Common myeloid progenitor, CD34-positive (primary cell): ENCODE data around the gene RSPH1.

ENCODE experiments used
- CTCF ChIA-PET: fragments of 350-600 bp; sonication (Branson Sonifier 250); formaldehyde crosslinking; loops from one replicate; lab custom pipeline; 2021; ENCODE audit warnings: antibody characterized with exemption; lab: Charles Lee
- POLR2A ChIA-PET: fragments of 350-600 bp; sonication (Branson Sonifier 250); formaldehyde crosslinking; loops from one replicate; lab custom pipeline; 2021; ENCODE audit warnings: antibody characterized with exemption; lab: Charles Lee
- DNase-seq, 3 donors: peaks; one replicate each; pipeline versions ENCODE4 v3.0.0 to v3.0.0-alpha.2; 2013
- H3K27ac ChIP-seq, 2 experiments: 1 replicate in 1 of 2; 2 replicates in 1 of 2; pipeline ENCODE4 v1.7.0; 2013; ENCODE audit warnings: inconsistent platforms in 2 of 2, low read length in 2 of 2, mild to moderate bottlenecking in 2 of 2, low read depth in 1 of 2, moderate library complexity in 1 of 2; ENCODE audit not compliant: severe bottlenecking in 2 of 2, insufficient read depth in 1 of 2, poor library complexity in 1 of 2
- H3K27me3 ChIP-seq, 5 experiments: replicated peaks in 2 of 5; 1 replicate in 3 of 5; 2 replicates in 2 of 5; pipeline versions ENCODE4 v1.6.1 to v1.7.0; 2013; ENCODE audit warnings: low read length in 4 of 5, mild to moderate bottlenecking in 2 of 5, moderate library complexity in 2 of 5, inconsistent platforms in 1 of 5; ENCODE audit not compliant: insufficient read depth in 5 of 5, control insufficient read depth in 4 of 5
- H3K36me3 ChIP-seq, 4 experiments: 1 replicate in 2 of 4; 2 replicates in 2 of 4; pipeline versions ENCODE4 v1.6.1 to v1.7.0; 2013; ENCODE audit warnings: low read length in 3 of 4, control low read depth in 1 of 4, mild to moderate bottlenecking in 1 of 4; ENCODE audit not compliant: control insufficient read depth in 4 of 4, insufficient read depth in 4 of 4
- H3K4me1 ChIP-seq, 4 experiments: 1 replicate in 3 of 4; 2 replicates in 1 of 4; pipeline versions ENCODE4 v1.6.1 to v1.7.1; 2013; ENCODE audit warnings: low read length in 3 of 4, mild to moderate bottlenecking in 3 of 4, control low read depth in 1 of 4, inconsistent platforms in 1 of 4, moderate library complexity in 1 of 4; ENCODE audit not compliant: control insufficient read depth in 4 of 4, insufficient read depth in 4 of 4; ENCODE audit errors: control extremely low read depth in 1 of 4
- H3K4me3 ChIP-seq, 7 experiments: 1 replicate in 4 of 7; 2 replicates in 3 of 7; pipeline versions ENCODE4 v1.5.1 to v1.7.0; 2013; ENCODE audit warnings: mild to moderate bottlenecking in 7 of 7, low read length in 6 of 7, moderate library complexity in 6 of 7, inconsistent platforms in 2 of 7, low read depth in 2 of 7, control low read depth in 1 of 7; ENCODE audit not compliant: insufficient read depth in 4 of 7, control insufficient read depth in 1 of 7; ENCODE audit errors: extremely low read depth in 1 of 7
- H3K9me3 ChIP-seq, 5 experiments: 1 replicate in 4 of 5; 2 replicates in 1 of 5; pipeline versions ENCODE4 v1.6.1 to v1.7.1; 2013; ENCODE audit warnings: low read length in 4 of 5, mild to moderate bottlenecking in 2 of 5, inconsistent platforms in 1 of 5, low read depth in 1 of 5, moderate library complexity in 1 of 5; ENCODE audit not compliant: control insufficient read depth in 4 of 5, insufficient read depth in 2 of 5; ENCODE audit errors: control extremely low read depth in 1 of 5
- WGBS: methylation state at CpG from one replicate; pipeline ENCODE4 v1.1.5; 2013; ENCODE audit not compliant: insufficient coverage; 5-methylcytosine and 5-hydroxymethylcytosine counted together

RSPH1 gene

DNA sequence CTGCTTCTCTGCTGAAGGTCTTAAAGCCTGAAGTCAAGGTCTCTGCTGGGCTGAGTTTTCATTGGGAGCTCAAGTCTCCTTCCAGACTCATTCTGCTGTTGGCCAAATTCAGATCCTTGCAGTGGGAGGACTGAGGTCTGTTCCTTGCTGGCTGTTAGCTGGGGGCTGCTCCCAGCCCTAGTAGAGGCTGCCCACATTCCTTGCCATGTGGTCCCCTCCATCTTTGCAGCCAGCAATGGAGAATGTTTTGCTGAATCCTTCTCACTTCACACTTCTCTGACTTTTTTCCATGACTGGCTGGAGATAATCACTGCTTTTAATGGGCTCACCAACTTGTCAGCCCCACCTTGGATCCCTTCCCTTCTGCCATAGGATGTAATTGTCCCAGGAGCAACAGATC, 59.1 kb downstream of the RSPH1 start:
- no peak overlapping the region for H3K27ac ChIP-seq
- no peak overlapping the region for H3K4me3 ChIP-seq
- H3K27me3 ChIP-seq = no peaks in the 10 kb centered on the region
- no peak for DNase-seq
- CTCF ChIA-PET = interaction anchor here (1.6 kb wide), 1 partner anchor 12 kb away, joined by 7 read pairs; no protein-coding TSS in a partner anchor
- no peaks in the 10 kb centered on the region for H3K4me1 ChIP-seq
- no peaks in the 10 kb centered on the region for H3K36me3 ChIP-seq
- POLR2A ChIA-PET = no interaction called here
- H3K9me3 ChIP-seq = peaks cover 0 to 13% (median 10%) of the 10 kb centered on the region in 5 experiments

DNA sequence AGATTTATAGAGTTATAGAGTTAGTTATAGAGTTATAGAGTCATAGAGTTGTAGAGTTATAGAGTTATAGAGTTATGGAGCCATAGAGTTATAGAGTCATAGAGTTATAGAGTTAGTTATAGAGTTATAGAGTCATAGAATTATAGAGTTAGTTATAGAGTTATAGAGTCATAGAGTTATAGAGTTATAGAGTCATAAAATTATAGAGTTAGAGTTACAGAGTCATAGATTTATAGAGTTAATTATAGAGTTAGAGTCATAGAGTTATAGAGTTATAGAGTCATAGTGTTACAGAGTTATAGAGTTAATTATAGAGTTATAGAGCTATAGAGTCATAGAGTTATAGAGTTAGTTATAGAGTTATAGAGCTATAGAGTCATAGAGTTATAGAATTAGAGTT, 60.2 kb downstream of the RSPH1 start:
- Histone ChIP-seq H3K27ac (no peak overlapping the region), H3K9me3 (peaks cover 0 to 13% (median 10%) of the 10 kb centered on the region in 5 experiments), H3K4me1 (no peaks in the 10 kb centered on the region), H3K4me3 (no peak overlapping the region), H3K27me3 (peaks cover 0 to 2% (median 0%) of the 10 kb centered on the region in 5 experiments), H3K36me3 (no peaks in the 10 kb centered on the region)
- ChIA-PET CTCF (interaction anchor here (0.9 to 1.6 kb wide), 2 partner anchors 11 to 13 kb away, joined by 3 to 7 read pairs; no protein-coding TSS in a partner anchor), POLR2A (no interaction called here)
- DNase-seq = no peak

DNA sequence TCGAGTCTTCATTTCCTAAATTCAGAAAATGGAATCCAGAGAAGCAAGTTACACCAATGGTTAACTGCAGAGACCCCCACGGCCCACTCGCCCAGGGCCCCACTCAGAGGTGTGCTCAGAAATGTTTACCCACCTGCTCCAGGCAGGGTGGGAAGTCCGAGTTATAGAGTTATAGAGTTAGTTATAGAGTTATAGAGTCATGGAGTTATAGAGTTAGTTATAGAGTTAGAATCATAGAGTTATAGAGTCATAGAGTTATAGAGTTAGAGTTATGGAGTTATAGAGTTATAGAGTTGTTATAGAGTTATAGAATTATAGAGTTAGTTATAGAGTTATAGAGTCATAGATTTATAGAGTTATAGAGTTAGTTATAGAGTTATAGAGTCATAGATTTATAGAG, 60.6 kb downstream of the RSPH1 start:
- WGBS = 67% methylated on average over 3 of the region's 4 CpGs
- Histone ChIP-seq H3K4me1 (no peaks in the 10 kb centered on the region), H3K9me3 (peaks cover 0 to 13% (median 10%) of the 10 kb centered on the region in 5 experiments), H3K27me3 (peaks cover 0 to 2% (median 0%) of the 10 kb centered on the region in 5 experiments), H3K27ac (no peak overlapping the region), H3K4me3 (no peak overlapping the region), H3K36me3 (no peaks in the 10 kb centered on the region)
- ChIA-PET CTCF (interaction anchor here (0.9 kb wide), 1 partner anchor 13 kb away, joined by 3 read pairs; no protein-coding TSS in a partner anchor), POLR2A (no interaction called here)
- no peak for DNase-seq

DNA sequence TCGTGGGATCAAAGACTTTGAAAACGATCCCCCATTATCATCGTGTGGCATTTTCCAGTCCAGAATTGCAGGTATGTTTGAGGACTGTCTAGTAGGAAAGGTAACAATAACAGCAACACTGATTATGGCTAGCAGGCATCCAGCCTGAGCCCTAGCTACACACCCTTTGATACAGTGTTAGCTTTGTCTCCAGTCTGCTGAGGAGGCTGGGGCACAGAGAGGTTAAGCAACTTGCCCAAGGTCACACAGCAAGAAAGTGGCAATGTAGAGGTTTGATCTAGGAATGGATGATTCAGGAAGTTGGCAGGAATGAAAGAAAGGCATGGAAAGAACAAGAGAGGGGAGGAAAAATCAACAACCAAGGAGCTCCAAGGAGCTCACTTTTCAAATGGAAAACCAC, 61.1 kb downstream of the RSPH1 start:
- Histone ChIP-seq H3K4me1 (no peaks in the 10 kb centered on the region), H3K4me3 (no peak overlapping the region), H3K27ac (no peak overlapping the region), H3K36me3 (no peaks in the 10 kb centered on the region), H3K27me3 (peaks cover 0 to 2% (median 0%) of the 10 kb centered on the region in 5 experiments), H3K9me3 (peaks cover 0 to 13% (median 10%) of the 10 kb centered on the region in 5 experiments)
- POLR2A ChIA-PET = no interaction called here
- CTCF ChIA-PET = no interaction called here
- DNase-seq = no peak
- WGBS = 94% methylated on average over 3 of the region's 3 CpGs

DNA sequence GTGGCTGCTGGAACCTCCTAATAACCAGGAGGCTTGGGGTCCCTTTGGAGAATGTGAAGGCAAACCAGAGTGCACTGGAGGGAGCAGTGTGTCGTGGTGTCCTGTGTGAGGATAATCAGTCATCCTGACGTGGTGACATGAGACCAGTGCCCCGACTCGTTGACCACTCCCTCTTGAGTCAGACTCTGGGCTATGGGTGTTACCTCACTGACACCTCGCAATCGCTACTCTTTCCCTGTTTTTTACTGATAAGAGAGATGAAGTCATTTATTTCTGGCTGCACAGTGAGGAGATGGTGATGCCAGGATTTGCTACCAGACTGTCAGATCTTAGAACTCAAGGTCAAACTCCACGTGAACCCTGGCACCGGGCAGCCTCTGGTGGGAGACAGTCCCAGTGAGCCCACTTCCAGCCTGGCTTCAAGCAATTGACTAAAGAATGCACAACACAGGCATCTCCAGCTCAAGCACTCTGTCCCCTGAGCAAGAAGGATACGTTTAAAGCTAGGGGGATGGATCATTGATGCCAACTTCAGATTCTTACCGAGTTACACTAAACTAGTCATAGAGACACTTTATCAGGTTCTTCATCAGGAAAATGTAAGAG, 62.0 kb downstream of the RSPH1 start:
- 90% methylated on average over 7 of the region's 10 CpGs for WGBS
- peaks cover 0 to 13% (median 10%) of the 10 kb centered on the region in 5 experiments for H3K9me3 ChIP-seq
- POLR2A ChIA-PET = no interaction called here

DNA sequence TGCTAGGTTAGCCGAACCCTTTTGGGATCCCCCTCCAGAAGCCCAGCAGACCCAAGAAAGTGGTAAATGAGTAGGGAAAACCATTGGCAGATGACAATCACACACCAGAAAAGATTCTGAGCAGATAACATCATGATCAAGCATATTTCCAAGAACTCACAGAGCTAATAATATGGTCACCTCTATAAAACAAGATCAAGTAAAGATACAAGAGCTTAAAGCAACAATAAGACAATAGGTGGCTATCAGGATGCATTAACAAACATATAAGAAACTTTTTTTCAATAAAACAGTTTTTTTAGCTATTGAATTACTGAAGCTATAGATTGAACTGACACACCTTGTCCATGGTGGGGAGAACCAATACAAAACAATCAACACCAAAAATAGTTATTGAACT, 63.3 kb downstream of the RSPH1 start:
- POLR2A ChIA-PET = no interaction called here
- peaks cover 0 to 13% (median 10%) of the 10 kb centered on the region in 5 experiments for H3K9me3 ChIP-seq
- no peaks in the 10 kb centered on the region for H3K4me1 ChIP-seq
- CTCF ChIA-PET = interaction anchor here (0.9 to 1.7 kb wide), 2 partner anchors 10 to 12 kb away, joined by 3 to 5 read pairs; no protein-coding TSS in a partner anchor
- no peak overlapping the region for H3K27ac ChIP-seq
- DNase-seq = no peak
- peaks cover 0 to 10% (median 0%) of the 10 kb centered on the region in 5 experiments for H3K27me3 ChIP-seq
- no peaks in the 10 kb centered on the region for H3K36me3 ChIP-seq
- H3K4me3 ChIP-seq = no peak overlapping the region
- WGBS = no CpG with 5 or more reads among the region's 1 CpG

More for the DNA sequence above, 62.0 kb downstream of the RSPH1 start:
- H3K4me3 ChIP-seq = no peak overlapping the region
- H3K4me1 ChIP-seq = no peaks in the 10 kb centered on the region
- no peaks in the 10 kb centered on the region for H3K36me3 ChIP-seq
- CTCF ChIA-PET = no interaction called here
- H3K27ac ChIP-seq = no peak overlapping the region
- no peak for DNase-seq
- peaks cover 0 to 2% (median 0%) of the 10 kb centered on the region in 5 experiments for H3K27me3 ChIP-seq

DNA sequence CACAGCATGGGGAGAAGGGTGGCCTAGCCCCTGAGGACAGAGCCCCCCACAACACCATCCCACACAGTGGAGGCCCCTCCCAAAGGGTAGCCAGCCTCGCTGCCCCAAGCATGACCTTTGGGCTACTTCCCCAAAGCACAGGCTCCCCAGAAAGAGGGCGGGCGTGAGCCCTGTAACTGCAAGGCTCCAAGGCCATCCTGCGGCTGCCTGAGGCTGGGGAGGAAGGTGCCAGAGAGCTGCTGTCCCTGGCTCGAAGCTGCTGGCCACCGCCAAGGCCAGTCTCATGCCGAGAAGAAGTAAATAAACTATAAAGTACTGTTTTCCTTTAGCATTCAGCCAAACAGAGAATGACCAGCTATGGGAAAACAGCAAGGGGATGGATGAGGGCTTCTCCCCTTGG, 64.8 kb downstream of the RSPH1 start:
- WGBS = 93% methylated on average over 2 of the region's 7 CpGs
- peaks cover 0 to 9% (median 3%) of the 10 kb centered on the region in 4 experiments for H3K4me1 ChIP-seq
- ChIA-PET POLR2A (no interaction called here), CTCF (interaction anchor here (1.6 to 1.7 kb wide), 2 partner anchors 11 to 17 kb away, joined by 3 to 5 read pairs; no protein-coding TSS in a partner anchor)
- H3K27ac ChIP-seq = no peak overlapping the region
- DNase-seq = no peak
- H3K9me3 ChIP-seq = peaks cover 0 to 11% (median 8%) of the 10 kb centered on the region in 5 experiments
- H3K36me3 ChIP-seq = no peaks in the 10 kb centered on the region
- H3K27me3 ChIP-seq = peaks cover 0 to 18% (median 0%) of the 10 kb centered on the region in 5 experiments
- H3K4me3 ChIP-seq = no peak overlapping the region
